HEK293T (cell line): Measurements from ENCODE around the gene FAXDC2.

Experiments used
- CTCF ChIA-PET: fragments of 350-600 bp; formaldehyde crosslinking; extraction: SDS; loops from one replicate; lab custom pipeline; 2021; ENCODE audit warnings: antibody characterized with exemption, inconsistent platforms; lab: Yijun Ruan, JAX
- POLR2A ChIA-PET: fragments of 350-600 bp; formaldehyde crosslinking; extraction: SDS; loops from one replicate; lab custom pipeline; 2020; ENCODE audit warnings: antibody characterized with exemption, inconsistent platforms; lab: Yijun Ruan, JAX
- DNase-seq: peaks from one replicate; pipeline ENCODE4 v3.0.0; 2012; ENCODE audit warnings: mixed read lengths; ENCODE audit errors: extremely low spot score
- ARNT ChIP-seq: fragments of 450-650 bp; IDR thresholded peaks from 2 replicates; pipeline ENCODE4 v1.6.1; 2017; ENCODE audit warnings: mild to moderate bottlenecking
- BHLHE40 ChIP-seq: fragments of 450-650 bp; IDR thresholded peaks from 2 replicates; pipeline ENCODE4 v1.6.1; 2016; ENCODE audit warnings: mild to moderate bottlenecking, moderate library complexity, borderline replicate concordance
- CTBP1 ChIP-seq: fragments of 450-650 bp; IDR thresholded peaks from 2 replicates; pipeline ENCODE4 v1.6.1; 2016; ENCODE audit warnings: borderline replicate concordance
- ELF4 ChIP-seq: fragments of 450-650 bp; IDR thresholded peaks from 2 replicates; pipeline ENCODE4 v1.6.1; 2017; ENCODE audit warnings: antibody characterized with exemption
- FOXA1 ChIP-seq: fragments of 450-650 bp; IDR thresholded peaks from 2 replicates; pipeline ENCODE4 v1.6.1; 2016; ENCODE audit warnings: mild to moderate bottlenecking
- FOXK2 ChIP-seq: fragments of 450-650 bp; IDR thresholded peaks from 2 replicates; pipeline ENCODE4 v1.6.1; 2016; ENCODE audit warnings: mild to moderate bottlenecking
- FOXM1 ChIP-seq: fragments of 450-650 bp; IDR thresholded peaks from 2 replicates; pipeline ENCODE4 v1.6.1; 2017; ENCODE audit warnings: mild to moderate bottlenecking, borderline replicate concordance
- HDGF ChIP-seq: fragments of 450-650 bp; IDR thresholded peaks from 2 replicates; pipeline ENCODE4 v1.6.1; 2017; ENCODE audit warnings: antibody characterized with exemption, borderline replicate concordance
- L3MBTL2 ChIP-seq: fragments of 450-650 bp; conservative IDR thresholded peaks from 2 replicates; pipeline ENCODE4 v1.6.1; 2016; ENCODE audit warnings: mild to moderate bottlenecking
- LEF1 ChIP-seq: fragments of 450-650 bp; IDR thresholded peaks from 2 replicates; pipeline ENCODE4 v1.6.1; 2017; ENCODE audit warnings: mild to moderate bottlenecking, borderline replicate concordance
- NFRKB ChIP-seq: fragments of 450-650 bp; IDR thresholded peaks from 2 replicates; pipeline ENCODE4 v1.6.1; 2016; ENCODE audit warnings: mild to moderate bottlenecking, moderate library complexity
- PKNOX1 ChIP-seq: fragments of 450-650 bp; IDR thresholded peaks from 2 replicates; pipeline ENCODE4 v1.6.1; 2016
- SP1 ChIP-seq: fragments of 450-650 bp; IDR thresholded peaks from 2 replicates; pipeline ENCODE4 v1.6.1; 2017
- SUZ12 ChIP-seq: fragments of 450-650 bp; IDR thresholded peaks from 2 replicates; pipeline ENCODE4 v1.6.1; 2016; ENCODE audit warnings: mild to moderate bottlenecking
- TARDBP ChIP-seq: fragments of 450-650 bp; IDR thresholded peaks from 2 replicates; pipeline ENCODE4 v1.6.1; 2016
- ZNF384 ChIP-seq: fragments of 450-650 bp; IDR thresholded peaks from 2 replicates; pipeline ENCODE4 v1.6.1; 2016

The FAXDC2 gene

GRCh38 chr5:154831451-154831850 lies 19.0 kb downstream of the FAXDC2 start:
- POLR2A ChIA-PET = interaction anchor here (1.0 kb wide), 1 partner anchor 19 kb away, joined by 3 read pairs; the partner anchor contains the start of gene FAXDC2
- CTCF ChIA-PET = no interaction called here
- no peak for DNase-seq
- TF ChIP-seq FOXA1 (no peak), FOXM1 (no peak), TARDBP (no peak), CTBP1 (no peak), ARNT (no peak), PKNOX1 (no peak), NFRKB (no peak), ZNF384 (no peak), ELF4 (no peak), BHLHE40 (no peak), FOXK2 (no peak), L3MBTL2 (no peak), SP1 (no peak), LEF1 (no peak), HDGF (no peak), SUZ12 (no peak)

DNA sequence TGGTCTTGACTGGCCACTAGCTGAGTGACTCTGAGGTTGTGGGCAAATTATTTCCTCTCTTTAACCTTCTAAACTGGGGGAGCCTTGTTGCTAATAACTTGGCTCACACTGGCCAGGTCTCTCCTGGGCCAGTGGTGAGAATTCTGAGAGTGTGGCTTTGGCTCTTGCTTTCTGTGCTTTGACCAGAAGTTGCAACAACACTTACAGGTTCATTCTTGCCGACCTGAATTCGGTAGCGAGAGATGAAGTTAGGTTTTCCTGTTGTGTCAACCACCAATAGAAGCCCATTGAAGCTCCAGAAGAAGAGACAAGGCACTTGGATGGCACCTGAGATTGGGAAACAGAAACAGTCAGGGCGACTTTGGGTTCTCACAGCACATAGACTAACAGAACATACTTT lies 19.8 kb downstream of the FAXDC2 start:
- ChIA-PET POLR2A (interaction anchor here (2.0 kb wide), 1 partner anchor 27 kb away, joined by 7 read pairs; no protein-coding TSS in a partner anchor), CTCF (no interaction called here)
- no peak for DNase-seq
- TF ChIP-seq ELF4 (no peak), SP1 (no peak), TARDBP (no peak), ZNF384 (no peak), HDGF (no peak), SUZ12 (no peak), PKNOX1 (no peak), L3MBTL2 (no peak), ARNT (no peak), FOXA1 (no peak), BHLHE40 (no peak), FOXK2 (no peak), FOXM1 (no peak), NFRKB (no peak), LEF1 (no peak), CTBP1 (no peak)

DNA sequence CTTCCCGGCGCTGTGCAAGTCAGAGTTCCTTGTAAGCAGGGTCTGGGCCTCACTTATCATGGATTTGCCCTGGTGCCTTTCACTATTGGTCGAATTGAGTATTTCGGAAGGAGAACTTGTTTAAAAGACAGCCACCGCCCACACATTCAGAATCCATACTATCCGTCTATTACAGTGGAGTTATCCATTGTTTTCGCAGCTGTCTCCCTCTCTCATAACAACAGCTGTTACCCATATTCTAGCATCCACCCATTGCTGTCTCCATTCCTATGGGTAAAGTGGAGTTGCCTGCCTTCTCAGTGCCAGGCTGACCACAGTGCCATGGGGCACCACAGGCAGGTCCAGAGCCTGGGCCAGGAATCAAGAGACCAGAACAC lies 20.2 kb downstream of the FAXDC2 start:
- POLR2A ChIA-PET = interaction anchor here (2.0 kb wide), 1 partner anchor 27 kb away, joined by 7 read pairs; no protein-coding TSS in a partner anchor
- no peak for TF ChIP-seq TARDBP
- TF ChIP-seq ELF4 = no peak
- no peak for TF ChIP-seq ZNF384
- no peak for TF ChIP-seq NFRKB
- TF ChIP-seq SUZ12 = no peak
- TF ChIP-seq FOXA1 = no peak
- TF ChIP-seq L3MBTL2 = no peak
- no peak for TF ChIP-seq CTBP1
- no peak for TF ChIP-seq FOXM1
- TF ChIP-seq FOXK2 = no peak
- no peak for TF ChIP-seq ARNT
- no peak for TF ChIP-seq HDGF

DNA sequence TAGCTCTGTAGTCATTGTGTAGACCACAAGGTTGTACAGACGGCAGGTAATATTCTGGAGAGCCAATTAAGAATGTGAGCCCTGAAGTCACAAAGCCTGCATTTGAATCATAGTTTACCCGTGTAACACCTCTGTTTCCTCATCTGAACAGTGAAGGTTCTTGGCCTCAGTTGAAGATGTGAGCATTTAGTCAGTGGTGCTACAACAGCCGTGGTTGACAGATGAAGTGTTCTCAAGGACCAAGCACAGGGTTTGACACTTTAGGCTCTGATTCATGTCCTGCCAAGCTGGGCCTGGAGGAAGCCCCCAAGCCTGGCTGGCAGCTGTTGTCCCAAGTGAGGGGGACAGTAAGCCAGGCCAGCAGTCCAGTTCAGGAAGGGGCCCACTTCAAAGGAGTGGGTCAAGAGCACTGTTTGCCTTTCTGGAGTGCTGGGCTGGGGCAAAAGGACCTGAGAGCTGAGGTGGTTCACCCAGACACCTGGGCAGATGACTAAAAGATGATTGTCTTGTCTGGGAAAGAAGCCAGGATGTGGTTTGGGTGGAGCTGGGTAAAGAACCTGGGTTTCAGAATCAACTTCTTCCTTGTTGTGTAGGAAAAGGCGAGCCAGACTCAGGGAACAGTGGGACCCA lies 20.7 kb downstream of the FAXDC2 start:
- ChIA-PET CTCF (interaction anchor here (0.7 kb wide), 1 partner anchor 1390 kb away, joined by 5 read pairs; no protein-coding TSS in a partner anchor), POLR2A (interaction anchor here (2.0 kb wide), 1 partner anchor 28 kb away, joined by 7 read pairs; no protein-coding TSS in a partner anchor)
- DNase-seq = no peak
- TF ChIP-seq TARDBP = no peak
- no peak for TF ChIP-seq L3MBTL2
- TF ChIP-seq PKNOX1 = no peak
- no peak for TF ChIP-seq BHLHE40
- no peak for TF ChIP-seq ZNF384
- no peak for TF ChIP-seq SUZ12
- no peak for TF ChIP-seq FOXK2
- no peak for TF ChIP-seq FOXM1
- no peak for TF ChIP-seq ELF4
- no peak for TF ChIP-seq NFRKB
- no peak for TF ChIP-seq ARNT
- TF ChIP-seq LEF1 = no peak
- no peak for TF ChIP-seq FOXA1
- no peak for TF ChIP-seq SP1
- no peak for TF ChIP-seq CTBP1
- no peak for TF ChIP-seq HDGF

More for the DNA sequence above, 20.2 kb downstream of the FAXDC2 start:
- CTCF ChIA-PET = no interaction called here
- DNase-seq = no peak

- POLR2A ChIA-PET = interaction anchor here (2.0 kb wide), 1 partner anchor 28 kb away, joined by 7 read pairs; no protein-coding TSS in a partner anchor
- TF ChIP-seq ZNF384 = no peak
- TF ChIP-seq PKNOX1 = no peak
- no peak for TF ChIP-seq BHLHE40
- no peak for TF ChIP-seq NFRKB
- TF ChIP-seq ARNT = no peak
- no peak for TF ChIP-seq ELF4
- TF ChIP-seq LEF1 = no peak
- TF ChIP-seq CTBP1 = no peak
- no peak for DNase-seq
- CTCF ChIA-PET = interaction anchor here (0.7 kb wide), 1 partner anchor 1391 kb away, joined by 5 read pairs; no protein-coding TSS in a partner anchor
Measured at GRCh38 chr5:154829181-154829588, 21.2 kb downstream of the FAXDC2 start.
